BLaER1 (cell line): ENCODE results near the gene SCUBE3.

ENCODE experiments used
- H3K27ac ChIP-seq: shearing (Covaris generic); formaldehyde crosslinking; 2 replicates; pipeline ENCODE4 v1.8.1; 2022
- H3K27me3 ChIP-seq: shearing (Covaris generic); formaldehyde crosslinking; 2 replicates; pipeline ENCODE4 v1.8.1; 2022
- H3K36me3 ChIP-seq: shearing (Covaris generic); formaldehyde crosslinking; 2 replicates; pipeline ENCODE4 v1.8.1; 2022
- H3K4me1 ChIP-seq: shearing (Covaris generic); formaldehyde crosslinking; 2 replicates; pipeline ENCODE4 v1.8.1; 2022
- H3K4me2 ChIP-seq: shearing (Covaris generic); formaldehyde crosslinking; 2 replicates; pipeline ENCODE4 v1.8.1; 2022
- H3K4me3 ChIP-seq: shearing (Covaris generic); formaldehyde crosslinking; 2 replicates; pipeline ENCODE4 v1.8.1; 2022
- H3K9ac ChIP-seq: shearing (Covaris generic); formaldehyde crosslinking; 2 replicates; pipeline ENCODE4 v1.8.1; 2022
- H3K9me3 ChIP-seq: shearing (Covaris generic); formaldehyde crosslinking; 2 replicates; pipeline ENCODE4 v1.8.1; 2022
- H4K20me1 ChIP-seq: shearing (Covaris generic); formaldehyde crosslinking; 2 replicates; pipeline ENCODE4 v1.8.1; 2022
- Cebpa-rat ChIP-seq: shearing (Covaris generic); IDR thresholded peaks from 2 replicates; pipeline ENCODE4 v1.8.1; 2022

The SCUBE3 gene

GRCh38 chr6:35244551-35244950, 30.8 kb downstream of the SCUBE3 start:
- no peak overlapping the region for H3K9ac ChIP-seq
- H3K27me3 ChIP-seq: no peaks in the 10 kb centered on the region
- peaks cover 26% of the 10 kb centered on the region for H3K4me1 ChIP-seq
- peaks cover 72% of the 10 kb centered on the region for H4K20me1 ChIP-seq
- TF ChIP-seq Cebpa-rat: no peak
- H3K27ac ChIP-seq: no peak overlapping the region
- H3K4me3 ChIP-seq: no peak overlapping the region
- H3K36me3 ChIP-seq: peaks cover 56% of the 10 kb centered on the region
- no peaks in the 10 kb centered on the region for H3K9me3 ChIP-seq
- no peak overlapping the region for H3K4me2 ChIP-seq

- H3K9ac ChIP-seq: no peak overlapping the region
- H3K27ac ChIP-seq: no peak overlapping the region
- H4K20me1 ChIP-seq: peaks cover 60% of the 10 kb centered on the region
- peaks cover 29% of the 10 kb centered on the region for H3K4me1 ChIP-seq
- H3K36me3 ChIP-seq: peaks cover 65% of the 10 kb centered on the region
- no peak overlapping the region for H3K4me3 ChIP-seq
- no peaks in the 10 kb centered on the region for H3K27me3 ChIP-seq
- H3K9me3 ChIP-seq: no peaks in the 10 kb centered on the region
- TF ChIP-seq Cebpa-rat: no peak
- H3K4me2 ChIP-seq: peak overlapping the region; percentile 36
Measured at GRCh38 chr6:35247642-35248231, 34.0 kb downstream of the SCUBE3 start.

- H3K4me3 ChIP-seq: no peak overlapping the region
Measured at GRCh38 chr6:35248300-35248699, 34.5 kb downstream of the SCUBE3 start.

GRCh38 chr6:35248965-35249364, 35.2 kb downstream of the SCUBE3 start:
- Histone ChIP-seq H3K27ac (no peak overlapping the region), H3K27me3 (no peaks in the 10 kb centered on the region), H3K36me3 (peaks cover 52% of the 10 kb centered on the region), H3K9me3 (no peaks in the 10 kb centered on the region), H4K20me1 (peaks cover 60% of the 10 kb centered on the region), H3K4me1 (peaks cover 29% of the 10 kb centered on the region), H3K4me3 (no peak overlapping the region), H3K9ac (no peak overlapping the region), H3K4me2 (peak overlapping the region; percentile 36)
- TF ChIP-seq Cebpa-rat: no peak

More at GRCh38 chr6:35248300-35248699, 34.5 kb downstream of the SCUBE3 start:
- Histone ChIP-seq H3K9ac (no peak overlapping the region), H3K36me3 (peaks cover 59% of the 10 kb centered on the region), H3K4me1 (peaks cover 29% of the 10 kb centered on the region), H4K20me1 (peaks cover 60% of the 10 kb centered on the region), H3K4me2 (peak overlapping the region; percentile 36), H3K27ac (no peak overlapping the region), H3K9me3 (no peaks in the 10 kb centered on the region), H3K27me3 (no peaks in the 10 kb centered on the region)
- no peak for TF ChIP-seq Cebpa-rat

- no peak overlapping the region for H3K4me3 ChIP-seq
- H3K36me3 ChIP-seq: peaks cover 26% of the 10 kb centered on the region
- H3K27me3 ChIP-seq: no peaks in the 10 kb centered on the region
- H3K4me1 ChIP-seq: peaks cover 29% of the 10 kb centered on the region
- no peak overlapping the region for H3K27ac ChIP-seq
- no peak overlapping the region for H3K4me2 ChIP-seq
- H4K20me1 ChIP-seq: peaks cover 43% of the 10 kb centered on the region
- H3K9me3 ChIP-seq: no peaks in the 10 kb centered on the region
- H3K9ac ChIP-seq: no peak overlapping the region
- no peak for TF ChIP-seq Cebpa-rat
Measured at GRCh38 chr6:35251949-35252348, 38.2 kb downstream of the SCUBE3 start.

- no peaks in the 10 kb centered on the region for H3K27me3 ChIP-seq
- peaks cover 25% of the 10 kb centered on the region for H3K36me3 ChIP-seq
- H3K4me3 ChIP-seq: no peak overlapping the region
- peaks cover 43% of the 10 kb centered on the region for H4K20me1 ChIP-seq
- H3K4me1 ChIP-seq: peaks cover 33% of the 10 kb centered on the region
- H3K4me2 ChIP-seq: no peak overlapping the region
- TF ChIP-seq Cebpa-rat: peak; percentile 28; the same call in 1 of the 2 replicates
- no peak overlapping the region for H3K27ac ChIP-seq
- H3K9me3 ChIP-seq: no peaks in the 10 kb centered on the region
- H3K9ac ChIP-seq: no peak overlapping the region
Measured at GRCh38 chr6:35253249-35253648, 39.5 kb downstream of the SCUBE3 start.

GRCh38 chr6:35258336-35258735, 44.6 kb downstream of the SCUBE3 start:
- Histone ChIP-seq H3K4me1 (peaks cover 30% of the 10 kb centered on the region), H3K36me3 (0 out of 2 replicates have a peak, but pooled peaks cover 4% of the 10 kb centered on the region), H3K4me3 (peak overlapping the region; percentile 87), H3K9me3 (no peaks in the 10 kb centered on the region), H3K9ac (peak overlapping the region; percentile 96), H3K27me3 (no peaks in the 10 kb centered on the region), H3K27ac (peak overlapping the region; percentile 97), H3K4me2 (peak overlapping the region; percentile 95), H4K20me1 (peaks cover 12% of the 10 kb centered on the region; the same call in 1 of the 2 replicates)
- TF ChIP-seq Cebpa-rat: no peak

GRCh38 chr6:35258858-35259193, 45.1 kb downstream of the SCUBE3 start:
- TF ChIP-seq Cebpa-rat: no peak
- H3K9ac ChIP-seq: peak overlapping the region; percentile 96
- H3K4me1 ChIP-seq: peaks cover 35% of the 10 kb centered on the region
- H3K27me3 ChIP-seq: no peaks in the 10 kb centered on the region
- 0 out of 2 replicates have a peak, but pooled peaks cover 4% of the 10 kb centered on the region for H3K36me3 ChIP-seq
- H3K27ac ChIP-seq: peak overlapping the region; percentile 97
- peaks cover 9% of the 10 kb centered on the region; the same call in 1 of the 2 replicates for H4K20me1 ChIP-seq
- H3K4me2 ChIP-seq: peak overlapping the region; percentile 95
- H3K4me3 ChIP-seq: peak overlapping the region; percentile 87
- H3K9me3 ChIP-seq: no peaks in the 10 kb centered on the region

- Histone ChIP-seq H3K9me3 (no peaks in the 10 kb centered on the region), H3K4me2 (peak within 1 kb of the TSS; percentile 95), H3K27ac (peak within 1 kb of the TSS; percentile 97), H3K36me3 (0 out of 2 replicates have a peak, but pooled peaks cover under 1% of the 10 kb centered on the region), H3K27me3 (no peaks in the 10 kb centered on the region), H3K4me1 (peaks cover 41% of the 10 kb centered on the region), H3K4me3 (peak within 1 kb of the TSS; percentile 87), H4K20me1 (peaks cover 9% of the 10 kb centered on the region; the same call in 1 of the 2 replicates), H3K9ac (peak within 1 kb of the TSS; percentile 96)
- no peak for TF ChIP-seq Cebpa-rat
Measured at GRCh38 chr6:35259194-35259947, 45.6 kb downstream of the SCUBE3 start, which contains the start of gene ZNF76. Gene ZNF76 (plus strand): TSS chr6:35259735. CDS start chr6:35281152, 21,417 bp downstream.
